OCI-LY1 (cell line): ENCODE data around the gene CCT7.

Experiments used
- H2AFZ ChIP-seq: fragments of 200-600 bp; sonication (generic), shearing (Covaris generic); 2 replicates; pipeline ENCODE4 v1.6.0; 2014; ENCODE audit warnings: antibody characterized with exemption, mild to moderate bottlenecking, low read length
- H3F3A ChIP-seq: fragments of 200-600 bp; sonication (generic), shearing (Covaris generic); 2 replicates; pipeline ENCODE4 v1.6.0; 2014; ENCODE audit warnings: mild to moderate bottlenecking, antibody characterized with exemption, low read length, moderate library complexity; ENCODE audit not compliant: insufficient read depth
- H3K27ac ChIP-seq: fragments of 200-600 bp; sonication (generic); 2 replicates; pipeline ENCODE4 v1.5.1; 2014; ENCODE audit warnings: low read length, mixed run types, mild to moderate bottlenecking, low read depth; ENCODE audit not compliant: poor library complexity, severe bottlenecking
- H3K27me3 ChIP-seq: fragments of 200-600 bp; sonication (generic); 2 replicates; pipeline ENCODE4 v1.6.0; 2014; ENCODE audit warnings: antibody characterized with exemption, mild to moderate bottlenecking, low read length, moderate library complexity; ENCODE audit not compliant: insufficient read depth
- H3K36me3 ChIP-seq: fragments of 200-600 bp; sonication (generic); 2 replicates; pipeline ENCODE4 v1.6.1; 2014; ENCODE audit warnings: mild to moderate bottlenecking, antibody characterized with exemption, low read length, moderate library complexity, mixed read lengths; ENCODE audit not compliant: insufficient read depth
- H3K4me1 ChIP-seq: fragments of 200-600 bp; sonication (generic); 2 replicates; pipeline ENCODE4 v1.5.1; 2014; ENCODE audit warnings: mild to moderate bottlenecking, low read length, moderate library complexity; ENCODE audit not compliant: insufficient read depth, severe bottlenecking
- H3K4me2 ChIP-seq: fragments of 200-600 bp; sonication (generic), shearing (Covaris generic); 2 replicates; pipeline ENCODE4 v1.6.1; 2014; ENCODE audit warnings: low read length
- H3K4me3 ChIP-seq: fragments of 200-600 bp; sonication (generic); 2 replicates; pipeline ENCODE4 v1.5.1; 2014; ENCODE audit warnings: low read length, low read depth, mild to moderate bottlenecking, mixed read lengths; ENCODE audit not compliant: poor library complexity, severe bottlenecking
- H3K79me2 ChIP-seq: fragments of 200-600 bp; shearing (Covaris generic); 2 replicates; pipeline ENCODE4 v1.6.1; 2016; ENCODE audit warnings: mixed run types, low read length, mixed read lengths; ENCODE audit not compliant: insufficient read depth
- H3K9ac ChIP-seq: fragments of 200-600 bp; sonication (generic), shearing (Covaris generic); 2 replicates; pipeline ENCODE4 v1.6.1; 2014; ENCODE audit warnings: mild to moderate bottlenecking, low read length, mixed read lengths
- H3K9me2 ChIP-seq: fragments of 200-600 bp; sonication (generic), shearing (Covaris generic); 2 replicates; pipeline ENCODE4 v1.6.1; 2014; ENCODE audit warnings: low read depth, mild to moderate bottlenecking, low read length, mixed read lengths
- H3K9me3 ChIP-seq: fragments of 200-600 bp; shearing (Covaris generic); 2 replicates; pipeline ENCODE4 v1.6.1; 2014; ENCODE audit warnings: low read length, mixed read lengths
- H4K20me1 ChIP-seq: fragments of 200-600 bp; sonication (generic), shearing (Covaris generic); 2 replicates; pipeline ENCODE4 v1.6.0; 2016; ENCODE audit warnings: mild to moderate bottlenecking, low read length; ENCODE audit not compliant: insufficient read depth
- EZH2 ChIP-seq: fragments of 200-600 bp; sonication (generic), shearing (Covaris generic); IDR thresholded peaks from 2 replicates; pipeline ENCODE4 v1.8.0; 2017; ENCODE audit warnings: borderline replicate concordance, mixed run types, mild to moderate bottlenecking, antibody characterized with exemption, low read length, moderate library complexity, mixed read lengths
- TF ChIP-seq, protein P1 (sequence below): fragments of 200-600 bp; sonication (generic), shearing (Covaris generic); IDR thresholded peaks from 2 replicates; pipeline ENCODE4 v1.5.1; 2017; ENCODE audit warnings: mild to moderate bottlenecking, antibody characterized with exemption, low read length, moderate library complexity, mixed read lengths

CCT7 gene

DNA sequence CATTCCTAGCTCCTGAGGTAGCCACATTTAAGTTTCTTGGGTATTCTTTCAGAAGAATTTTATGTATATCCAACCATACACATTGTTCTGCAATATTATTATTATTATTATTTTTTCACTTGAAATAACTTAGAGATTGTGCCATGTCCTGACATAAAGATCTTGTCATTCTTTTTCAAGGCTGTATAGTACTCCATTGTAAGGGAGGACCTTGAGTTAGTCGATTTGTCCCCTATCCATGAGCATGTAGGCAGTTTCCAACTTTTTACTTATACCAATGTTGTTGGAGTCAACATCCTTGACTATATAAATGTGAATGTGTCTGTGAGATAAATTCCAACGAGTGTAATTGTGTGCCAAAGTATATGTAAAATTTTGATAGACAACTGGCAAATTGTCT, 60.1 kb downstream of the CCT7 start:
- Histone ChIP-seq H3K4me1 (peaks cover 6% of the 10 kb centered on the region), H3K79me2 (no peaks in the 10 kb centered on the region), H3K4me2 (no peak overlapping the region), H3K27me3 (peaks cover 5% of the 10 kb centered on the region; the same call in 1 of the 2 replicates), H3K9ac (no peak overlapping the region), H2AFZ (no peak overlapping the region), H3K36me3 (no peaks in the 10 kb centered on the region), H3K27ac (no peak overlapping the region), H4K20me1 (no peaks in the 10 kb centered on the region), H3K4me3 (no peak overlapping the region), H3K9me3 (no peaks in the 10 kb centered on the region), H3K9me2 (no peaks in the 10 kb centered on the region), H3F3A (no peaks in the 10 kb centered on the region)
- TF ChIP-seq EZH2: no peak
- TF ChIP-seq, protein P1, sequence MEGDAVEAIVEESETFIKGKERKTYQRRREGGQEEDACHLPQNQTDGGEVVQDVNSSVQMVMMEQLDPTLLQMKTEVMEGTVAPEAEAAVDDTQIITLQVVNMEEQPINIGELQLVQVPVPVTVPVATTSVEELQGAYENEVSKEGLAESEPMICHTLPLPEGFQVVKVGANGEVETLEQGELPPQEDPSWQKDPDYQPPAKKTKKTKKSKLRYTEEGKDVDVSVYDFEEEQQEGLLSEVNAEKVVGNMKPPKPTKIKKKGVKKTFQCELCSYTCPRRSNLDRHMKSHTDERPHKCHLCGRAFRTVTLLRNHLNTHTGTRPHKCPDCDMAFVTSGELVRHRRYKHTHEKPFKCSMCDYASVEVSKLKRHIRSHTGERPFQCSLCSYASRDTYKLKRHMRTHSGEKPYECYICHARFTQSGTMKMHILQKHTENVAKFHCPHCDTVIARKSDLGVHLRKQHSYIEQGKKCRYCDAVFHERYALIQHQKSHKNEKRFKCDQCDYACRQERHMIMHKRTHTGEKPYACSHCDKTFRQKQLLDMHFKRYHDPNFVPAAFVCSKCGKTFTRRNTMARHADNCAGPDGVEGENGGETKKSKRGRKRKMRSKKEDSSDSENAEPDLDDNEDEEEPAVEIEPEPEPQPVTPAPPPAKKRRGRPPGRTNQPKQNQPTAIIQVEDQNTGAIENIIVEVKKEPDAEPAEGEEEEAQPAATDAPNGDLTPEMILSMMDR: no peak

DNA sequence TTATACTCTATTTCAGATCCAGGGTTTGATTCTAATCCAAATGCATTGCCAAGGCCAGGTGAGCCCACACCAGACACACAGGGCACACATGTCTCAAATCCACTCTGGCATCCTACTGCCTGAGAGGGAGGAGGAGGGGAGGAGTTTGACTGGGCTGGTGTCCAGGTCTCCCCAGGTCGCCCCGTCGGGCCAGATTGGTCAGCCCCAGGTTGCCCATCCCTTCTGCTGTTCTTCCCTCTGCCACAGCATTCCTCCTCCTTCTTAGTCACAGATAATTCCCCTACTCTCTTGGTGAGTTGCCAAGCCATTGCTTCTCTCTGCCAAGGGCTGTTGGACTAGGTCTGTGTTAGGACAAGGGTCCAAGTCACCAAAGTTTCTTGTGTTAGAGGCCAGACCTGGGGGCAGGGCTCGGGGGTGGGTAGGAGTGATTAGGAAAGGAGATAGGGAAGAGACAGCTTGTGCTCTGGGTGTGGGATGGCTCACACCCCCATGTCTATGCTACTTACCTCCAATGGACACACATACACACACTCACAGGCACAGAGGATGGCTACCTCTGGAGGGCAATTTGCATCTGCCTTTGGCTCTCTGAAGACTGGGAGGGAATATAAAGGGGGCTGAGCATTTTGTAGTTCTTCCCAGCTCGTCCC, 61.8 kb downstream of the CCT7 start:
- Histone ChIP-seq H3K9me2 (no peaks in the 10 kb centered on the region), H3K4me2 (no peak overlapping the region), H2AFZ (no peak overlapping the region), H3K27me3 (peaks cover 1% of the 10 kb centered on the region; the same call in 1 of the 2 replicates), H3K9me3 (no peaks in the 10 kb centered on the region), H3K4me1 (peaks cover 6% of the 10 kb centered on the region), H3F3A (no peaks in the 10 kb centered on the region), H3K9ac (no peak overlapping the region), H3K27ac (no peak overlapping the region), H3K4me3 (no peak overlapping the region), H3K79me2 (no peaks in the 10 kb centered on the region), H3K36me3 (no peaks in the 10 kb centered on the region), H4K20me1 (no peaks in the 10 kb centered on the region)
- TF ChIP-seq, protein P1: no peak
- no peak for TF ChIP-seq EZH2

DNA sequence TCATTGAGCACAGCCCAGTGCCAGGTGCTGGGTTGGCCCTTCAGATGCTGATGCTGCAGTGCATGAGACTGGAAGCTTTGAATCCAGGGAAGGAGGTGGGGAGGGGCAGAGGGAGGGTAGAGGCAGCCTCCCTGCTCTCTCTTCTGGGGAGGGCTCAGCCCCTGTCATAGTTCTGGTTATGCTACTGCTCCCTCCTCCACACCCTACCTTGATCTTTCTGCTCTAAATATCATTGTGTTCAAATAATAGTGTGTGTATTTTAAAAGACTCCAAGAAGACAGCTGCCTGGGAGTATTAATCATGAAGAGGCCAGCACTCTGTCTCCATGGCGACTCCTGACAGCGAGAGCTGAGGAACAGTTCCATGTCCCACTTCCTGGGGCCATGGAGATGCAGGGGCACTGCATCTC, 63.0 kb downstream of the CCT7 start:
- no peaks in the 10 kb centered on the region for H3K36me3 ChIP-seq
- H3K4me1 ChIP-seq: peaks cover 6% of the 10 kb centered on the region
- no peak overlapping the region for H3K9ac ChIP-seq
- no peak overlapping the region for H3K4me2 ChIP-seq
- TF ChIP-seq, protein P1: no peak
- no peak for TF ChIP-seq EZH2
- no peak overlapping the region for H3K4me3 ChIP-seq
- H3K27ac ChIP-seq: no peak overlapping the region
- no peak overlapping the region for H2AFZ ChIP-seq
- no peaks in the 10 kb centered on the region for H3F3A ChIP-seq
- no peaks in the 10 kb centered on the region for H3K9me3 ChIP-seq
- no peaks in the 10 kb centered on the region for H4K20me1 ChIP-seq
- H3K27me3 ChIP-seq: no peaks in the 10 kb centered on the region; the same call in 1 of the 2 replicates
- H3K9me2 ChIP-seq: no peaks in the 10 kb centered on the region
- H3K79me2 ChIP-seq: no peaks in the 10 kb centered on the region
